Stimulated activated CD4-positive, alpha-beta T cell treated with anti-CD3 and anti-CD28 coated beads, Interleukin-15, amount 100 ng/mL, for 48 hours (primary cell): ENCODE results near the gene TMEM129.

ENCODE experiments used
- DNase-seq, 2 donors: peaks; one replicate each; pipeline ENCODE4 v3.0.0-alpha.2; 2020; ENCODE audit warnings: low read depth in 2 of 2

TMEM129 gene

DNA sequence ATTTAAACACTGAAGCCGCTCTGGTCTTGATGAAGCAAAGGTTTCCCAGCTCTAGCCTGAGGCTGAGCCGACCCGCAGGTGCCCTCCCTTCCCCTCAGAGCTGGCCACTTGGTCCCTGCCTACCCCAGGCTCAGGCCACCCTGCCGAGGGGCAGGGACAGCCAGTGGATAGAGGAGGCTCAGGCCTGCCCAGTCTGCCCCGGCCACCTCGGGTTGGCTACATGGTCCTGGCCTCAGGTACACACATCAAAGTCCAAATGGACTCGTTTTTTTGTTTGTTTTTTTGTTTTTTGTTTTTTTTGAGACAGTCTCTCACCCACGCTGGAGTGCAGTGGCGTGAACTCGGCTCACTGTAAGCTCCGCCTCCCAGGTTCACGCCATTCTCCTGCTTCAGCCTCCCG is 24.0 kb upstream of the TMEM129 start:
- DNase-seq: no peak

DNA sequence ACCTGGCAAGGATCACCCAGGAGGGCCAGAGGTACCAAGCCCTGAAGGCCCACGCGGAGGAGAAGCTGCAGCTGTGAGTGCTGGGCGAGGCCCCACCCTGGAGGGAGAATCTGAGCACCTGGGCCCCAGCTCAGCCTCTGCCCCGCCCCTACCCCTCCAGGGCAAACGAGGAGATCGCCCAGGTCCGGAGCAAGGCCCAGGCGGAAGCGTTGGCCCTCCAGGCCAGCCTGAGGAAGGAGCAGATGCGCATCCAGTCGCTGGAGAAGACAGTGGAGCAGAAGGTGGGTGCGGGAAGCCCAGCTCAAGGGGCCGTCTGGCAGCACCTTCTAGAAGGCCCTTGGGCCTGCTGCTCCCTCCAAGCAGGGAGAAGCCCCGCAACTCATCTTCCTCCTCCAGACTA is 23.4 kb upstream of the TMEM129 start:
- DNase-seq: no peak

DNA sequence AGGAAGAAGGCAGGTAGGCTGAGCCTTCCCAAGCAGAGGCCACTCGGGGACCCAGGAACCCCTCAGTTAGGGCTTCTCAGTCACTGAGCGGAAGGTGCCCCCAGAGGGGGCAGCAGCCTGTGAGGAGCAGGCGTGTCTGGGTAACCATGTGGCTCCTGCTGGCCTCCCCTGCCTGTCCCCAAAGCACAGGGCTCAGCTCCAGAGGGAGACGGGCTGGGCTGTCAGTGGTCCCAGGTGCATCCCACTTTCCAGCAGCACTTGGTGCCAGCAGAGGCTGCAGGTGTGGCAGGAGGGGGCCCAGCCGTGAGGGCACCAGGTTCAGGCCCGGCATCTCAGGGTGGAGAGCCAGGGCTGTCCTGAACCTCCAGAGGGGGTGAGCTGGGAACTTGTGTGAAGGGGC is 22.9 kb upstream of the TMEM129 start:
- DNase-seq: no peak

DNA sequence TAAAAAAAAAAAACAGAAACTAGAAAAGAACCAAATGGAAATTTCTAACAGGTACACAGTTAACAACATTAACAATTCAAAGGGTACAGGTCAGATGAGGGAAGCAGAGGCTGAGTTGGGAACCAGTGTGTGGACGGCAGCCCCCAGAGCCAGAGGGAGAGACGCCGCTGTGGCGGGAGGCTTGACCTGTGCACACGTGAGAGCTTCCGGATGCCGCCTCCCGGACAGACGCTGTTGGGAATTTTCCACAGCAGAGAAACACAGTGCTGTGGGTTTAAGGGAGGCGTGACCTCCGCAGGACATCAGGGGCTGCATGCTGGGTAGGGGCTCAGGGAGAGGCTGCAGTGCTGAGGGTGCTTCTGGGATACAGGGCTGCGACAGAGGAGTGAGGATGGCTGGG is 22.4 kb upstream of the TMEM129 start:
- DNase-seq: no peak

DNA sequence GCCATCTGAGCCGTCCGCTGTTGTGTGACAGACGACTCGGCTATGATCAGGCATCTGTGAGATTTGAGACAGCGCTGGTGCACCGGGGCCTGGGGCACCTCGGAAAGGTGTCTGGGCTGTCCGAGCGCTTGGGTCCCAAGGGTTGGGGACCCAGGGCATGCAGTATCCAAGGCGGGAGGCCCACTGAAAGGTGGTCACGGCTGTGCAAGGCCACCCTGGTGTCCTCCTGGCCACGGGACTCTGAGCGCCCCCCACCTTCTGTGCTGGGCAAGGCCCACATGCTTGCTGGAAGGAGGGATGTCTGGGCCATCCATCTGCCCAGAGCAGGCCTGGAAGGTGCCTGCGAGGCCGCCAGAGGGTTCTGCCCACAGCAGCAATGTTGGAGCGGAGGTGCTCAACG is 20.1 kb upstream of the TMEM129 start:
- no peak for DNase-seq

DNA sequence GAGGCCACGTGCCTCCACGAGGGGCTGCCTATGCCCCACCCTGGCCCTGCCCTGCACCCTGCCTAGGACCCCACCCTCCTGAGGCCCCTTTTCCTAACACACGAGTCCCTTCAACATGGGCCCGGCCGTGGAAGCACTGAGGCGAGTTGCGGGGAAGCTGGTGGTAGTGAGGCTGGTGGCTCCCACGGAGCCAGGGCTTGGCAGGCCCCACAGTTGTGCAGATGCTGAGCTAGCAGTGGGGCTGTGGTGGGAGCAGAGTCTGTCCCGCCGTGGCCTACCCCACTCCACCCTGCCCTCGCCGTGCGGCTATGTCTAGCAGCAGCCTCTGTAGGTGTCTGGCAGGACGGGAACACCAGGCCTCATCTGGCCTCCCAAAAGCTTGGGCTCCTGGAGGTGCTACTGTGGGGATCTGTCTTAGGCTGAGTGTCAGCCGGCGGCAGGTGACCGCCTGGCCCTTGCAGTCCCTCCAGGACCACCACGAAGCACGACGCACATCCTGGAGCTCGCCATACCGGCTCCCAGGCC is 19.0 kb upstream of the TMEM129 start:
- DNase-seq: no peak

DNA sequence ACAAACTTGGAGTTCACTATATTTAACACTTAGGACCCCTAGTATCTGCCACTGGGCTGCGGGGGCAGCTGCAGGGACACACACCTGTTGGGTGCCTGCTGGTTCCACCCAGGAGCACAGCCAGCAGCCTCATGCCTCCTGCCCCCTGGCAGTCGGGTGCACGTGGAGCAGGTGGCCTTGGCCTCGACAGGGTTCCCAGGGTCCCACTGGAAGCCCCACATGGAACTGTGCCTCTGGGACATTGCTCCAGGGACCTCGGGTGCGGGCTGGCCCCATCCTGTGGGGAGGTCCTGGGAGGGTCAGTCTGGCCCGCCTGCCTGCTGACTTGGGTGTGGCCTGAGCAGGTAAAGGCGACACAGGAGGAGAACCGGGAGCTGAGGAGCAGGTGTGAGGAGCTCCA is 18.2 kb upstream of the TMEM129 start:
- no peak for DNase-seq

DNA sequence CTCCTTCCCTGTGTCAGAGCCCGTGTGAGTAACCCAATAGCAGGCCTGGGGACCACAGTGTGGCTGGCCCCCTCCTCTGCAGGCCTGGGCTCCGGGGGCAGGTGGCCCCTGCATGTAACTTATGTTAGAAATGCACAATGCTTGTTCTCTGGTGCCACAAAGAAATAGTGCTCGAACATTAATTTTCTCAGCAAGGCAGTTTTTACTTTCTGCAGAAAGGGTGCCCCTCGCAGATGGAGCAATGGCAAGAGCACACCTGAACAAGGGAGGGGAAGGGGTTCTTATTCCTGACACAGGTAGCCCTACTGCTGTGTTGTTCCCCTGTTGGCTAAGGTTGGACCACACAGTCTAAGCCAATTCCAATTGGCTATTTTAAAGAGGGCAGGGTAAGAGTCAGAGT is 17.3 kb upstream of the TMEM129 start:
- DNase-seq: no peak

DNA sequence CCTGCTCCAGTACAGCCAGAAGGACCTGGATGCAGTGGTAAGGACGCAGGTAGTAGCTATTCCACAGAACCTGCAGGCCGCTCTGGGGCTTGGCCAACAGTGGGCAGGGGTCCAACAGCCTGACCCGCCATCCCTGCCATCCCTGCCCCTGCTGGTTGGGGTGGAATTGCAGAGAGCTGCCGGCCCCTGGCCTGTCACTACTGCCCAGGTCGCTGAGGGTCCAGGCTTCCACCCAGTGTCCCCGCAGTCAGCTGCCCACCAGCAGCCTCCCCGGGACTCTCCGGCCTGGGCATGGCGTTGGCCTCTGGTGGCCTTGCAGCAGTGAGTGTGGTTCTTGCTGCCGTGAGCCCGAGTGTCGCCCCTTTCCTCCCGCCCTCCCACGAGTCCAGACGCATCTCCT is 16.5 kb upstream of the TMEM129 start:
- no peak for DNase-seq

DNA sequence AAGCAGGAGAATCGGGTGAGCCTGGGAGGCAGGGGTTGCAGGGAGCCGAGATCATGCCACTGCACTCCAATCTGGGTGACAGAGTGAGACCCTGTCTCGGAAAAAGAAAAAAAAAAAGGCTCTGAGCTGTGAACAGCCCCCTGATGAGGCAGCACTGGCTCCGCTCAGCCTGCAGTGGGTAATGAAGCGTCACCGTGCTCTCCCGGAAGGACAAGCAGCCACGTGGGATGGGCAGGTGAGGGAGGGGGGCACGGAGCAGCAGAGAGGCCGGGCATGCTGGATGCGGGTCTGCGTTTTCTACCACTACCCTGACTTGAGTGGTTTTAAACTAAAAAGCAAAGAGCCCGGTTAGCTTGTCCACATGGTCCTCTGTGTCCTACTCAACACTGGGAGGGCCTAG is 15.7 kb upstream of the TMEM129 start:
- DNase-seq: no peak

DNA sequence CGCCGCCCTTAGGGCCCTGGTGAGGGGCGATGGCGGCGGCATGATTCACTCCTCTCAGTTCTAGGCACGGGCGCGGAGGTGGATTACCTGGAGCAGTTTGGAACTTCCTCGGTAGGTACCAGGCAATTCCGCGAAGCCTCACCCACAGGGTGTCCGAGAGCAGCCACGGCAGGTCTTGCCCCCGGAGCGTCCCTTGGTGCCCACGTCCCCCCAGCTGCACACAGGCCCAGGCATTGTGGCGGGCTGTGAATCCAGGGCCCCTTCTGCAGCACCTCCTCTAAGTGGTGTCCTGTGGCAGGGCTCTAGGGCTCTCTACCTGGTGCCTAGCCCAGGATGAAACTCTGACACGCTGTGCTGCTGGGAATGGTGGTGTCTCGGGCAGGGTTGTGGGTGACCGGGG is 14.1 kb upstream of the TMEM129 start:
- no peak for DNase-seq

DNA sequence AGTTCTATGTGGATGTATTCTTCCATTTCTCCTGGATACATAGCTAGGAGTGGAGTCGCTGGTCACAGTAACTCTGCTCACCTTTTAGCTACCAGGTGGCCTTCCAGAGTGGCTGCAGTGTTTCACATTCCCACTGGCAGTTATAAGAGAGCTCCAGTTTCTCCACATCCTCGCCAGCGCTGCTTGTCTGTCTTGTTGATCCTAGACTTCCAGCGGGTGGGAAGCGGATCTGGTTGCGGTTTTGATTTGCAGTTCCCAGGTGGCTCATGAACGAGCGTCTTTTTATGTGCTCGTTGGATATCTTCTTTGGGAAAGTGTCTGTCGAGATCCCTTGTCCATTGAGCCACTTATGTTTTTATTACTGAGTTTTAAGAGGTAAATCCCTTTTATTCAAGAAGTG is 11.8 kb upstream of the TMEM129 start:
- DNase-seq: no peak

DNA sequence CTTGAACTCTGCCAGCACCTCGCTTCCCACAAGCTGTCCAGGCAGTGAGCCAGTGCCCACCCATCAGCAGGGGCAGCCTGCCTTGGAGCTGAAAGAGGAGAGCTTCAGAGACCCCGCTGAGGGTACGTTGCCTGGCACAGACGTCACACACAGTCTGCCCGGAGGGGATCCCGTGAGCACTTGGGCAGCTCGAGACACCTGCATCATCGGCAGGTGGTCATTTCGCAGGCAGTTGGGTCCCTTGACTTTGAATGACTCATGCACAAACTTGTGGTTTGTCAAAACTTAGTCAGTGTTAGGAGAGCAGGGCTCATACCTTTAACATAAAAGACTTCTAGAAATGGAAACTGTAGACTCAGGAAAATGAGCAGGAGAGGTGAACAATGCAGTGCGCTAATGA is 10.1 kb upstream of the TMEM129 start:
- DNase-seq: no peak

DNA sequence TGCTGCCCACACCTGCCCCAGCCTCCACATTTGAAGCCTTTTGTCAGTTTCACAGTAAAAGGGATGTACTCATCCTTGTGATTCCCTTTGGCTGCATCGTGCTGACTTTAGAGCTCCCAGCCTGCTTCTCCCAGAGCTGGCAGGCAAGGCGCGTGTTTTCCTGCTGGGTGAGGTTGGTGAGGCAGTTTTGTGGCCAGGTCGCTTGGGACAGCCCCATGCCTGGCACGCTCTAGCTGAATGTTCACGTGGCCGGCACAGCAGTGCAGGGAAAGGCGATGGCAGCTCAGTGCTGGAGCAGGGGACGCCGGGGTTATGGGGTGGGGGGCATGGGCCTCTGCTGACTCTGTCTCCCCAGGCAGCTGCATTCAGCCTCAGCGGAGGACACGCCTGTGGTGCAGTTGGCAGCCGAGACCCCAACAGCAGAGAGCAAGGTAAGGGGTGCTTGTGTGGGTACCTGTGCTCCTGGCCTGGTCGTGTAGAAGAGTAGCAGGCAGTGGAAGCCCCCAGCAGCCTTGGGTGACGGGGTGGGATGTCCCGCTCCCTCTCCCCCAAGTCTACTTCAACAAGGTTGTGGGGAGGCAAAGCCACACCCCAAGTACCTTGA is 9.5 kb upstream of the TMEM129 start:
- no peak for DNase-seq

DNA sequence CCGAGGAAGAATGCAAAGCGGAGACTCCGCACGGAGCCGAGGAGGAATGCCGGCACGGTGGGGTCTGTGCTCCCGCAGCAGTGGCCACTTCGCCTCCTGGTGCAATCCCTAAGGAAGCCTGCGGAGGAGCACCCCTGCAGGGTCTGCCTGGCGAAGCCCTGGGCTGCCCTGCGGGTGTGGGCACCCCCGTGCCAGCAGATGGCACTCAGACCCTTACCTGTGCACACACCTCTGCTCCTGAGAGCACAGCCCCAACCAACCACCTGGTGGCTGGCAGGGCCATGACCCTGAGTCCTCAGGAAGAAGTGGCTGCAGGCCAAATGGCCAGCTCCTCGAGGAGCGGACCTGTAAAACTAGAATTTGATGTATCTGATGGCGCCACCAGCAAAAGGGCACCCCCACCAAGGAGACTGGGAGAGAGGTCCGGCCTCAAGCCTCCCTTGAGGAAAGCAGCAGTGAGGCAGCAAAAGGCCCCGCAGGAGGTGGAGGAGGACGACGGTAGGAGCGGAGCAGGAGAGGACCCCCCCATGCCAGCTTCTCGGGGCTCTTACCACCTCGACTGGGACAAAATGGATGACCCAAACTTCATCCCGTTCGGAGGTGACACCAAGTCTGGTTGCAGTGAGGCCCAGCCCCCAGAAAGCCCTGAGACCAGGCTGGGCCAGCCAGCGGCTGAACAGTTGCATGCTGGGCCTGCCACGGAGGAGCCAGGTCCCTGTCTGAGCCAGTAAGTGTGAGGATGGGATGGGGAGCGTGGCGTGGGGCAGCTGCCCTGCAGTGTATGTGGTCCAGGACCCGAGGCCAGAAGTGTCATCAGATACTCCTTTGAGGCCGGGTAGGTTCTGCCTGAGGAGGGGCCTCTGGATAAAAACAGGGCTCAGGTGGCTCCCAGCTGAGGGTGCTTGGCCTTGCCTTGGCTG is 7.2 kb upstream of the TMEM129 start:
- DNase-seq: no peak

DNA sequence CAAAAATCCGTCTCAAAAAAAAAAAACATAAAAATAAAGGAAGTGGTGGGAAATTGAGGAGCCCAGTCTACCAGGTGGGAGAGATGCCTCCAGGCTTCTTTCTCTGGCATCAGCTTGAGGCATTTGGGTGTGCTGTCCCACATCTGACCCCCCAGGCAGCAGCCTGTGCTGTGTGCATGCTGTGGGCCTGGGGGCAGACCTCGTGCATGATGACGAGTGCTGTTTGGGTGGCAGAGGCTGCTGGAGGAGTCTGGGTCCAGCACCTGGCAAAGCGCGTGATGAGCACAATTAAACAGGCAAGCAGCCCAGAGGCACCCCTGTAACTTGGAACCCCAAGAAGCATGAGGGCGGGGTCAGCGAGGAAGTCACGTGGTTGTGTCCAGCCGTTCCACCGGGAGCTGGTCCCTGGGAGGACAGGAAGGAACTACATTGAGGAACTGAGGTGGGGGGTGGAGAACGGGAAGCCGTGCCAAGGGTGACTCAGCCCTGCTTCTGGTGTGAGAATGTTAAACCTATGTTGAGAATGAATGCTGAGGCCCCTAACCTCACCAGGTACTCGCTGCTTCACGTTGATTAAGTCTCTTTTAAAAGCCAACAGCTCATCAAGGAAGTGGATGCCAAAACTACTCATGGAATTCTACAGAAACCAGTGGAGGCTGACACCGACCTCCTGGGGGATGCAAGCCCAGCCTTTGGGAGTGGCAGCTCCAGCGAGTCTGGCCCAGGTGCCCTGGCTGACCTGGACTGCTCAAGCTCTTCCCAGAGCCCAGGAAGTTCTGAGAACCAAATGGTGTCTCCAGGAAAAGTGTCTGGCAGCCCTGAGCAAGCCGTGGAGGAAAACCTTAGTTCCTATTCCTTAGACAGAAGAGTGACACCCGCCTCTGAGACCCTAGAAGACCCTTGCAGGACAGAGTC is 6.3 kb upstream of the TMEM129 start:
- DNase-seq: no peak

DNA sequence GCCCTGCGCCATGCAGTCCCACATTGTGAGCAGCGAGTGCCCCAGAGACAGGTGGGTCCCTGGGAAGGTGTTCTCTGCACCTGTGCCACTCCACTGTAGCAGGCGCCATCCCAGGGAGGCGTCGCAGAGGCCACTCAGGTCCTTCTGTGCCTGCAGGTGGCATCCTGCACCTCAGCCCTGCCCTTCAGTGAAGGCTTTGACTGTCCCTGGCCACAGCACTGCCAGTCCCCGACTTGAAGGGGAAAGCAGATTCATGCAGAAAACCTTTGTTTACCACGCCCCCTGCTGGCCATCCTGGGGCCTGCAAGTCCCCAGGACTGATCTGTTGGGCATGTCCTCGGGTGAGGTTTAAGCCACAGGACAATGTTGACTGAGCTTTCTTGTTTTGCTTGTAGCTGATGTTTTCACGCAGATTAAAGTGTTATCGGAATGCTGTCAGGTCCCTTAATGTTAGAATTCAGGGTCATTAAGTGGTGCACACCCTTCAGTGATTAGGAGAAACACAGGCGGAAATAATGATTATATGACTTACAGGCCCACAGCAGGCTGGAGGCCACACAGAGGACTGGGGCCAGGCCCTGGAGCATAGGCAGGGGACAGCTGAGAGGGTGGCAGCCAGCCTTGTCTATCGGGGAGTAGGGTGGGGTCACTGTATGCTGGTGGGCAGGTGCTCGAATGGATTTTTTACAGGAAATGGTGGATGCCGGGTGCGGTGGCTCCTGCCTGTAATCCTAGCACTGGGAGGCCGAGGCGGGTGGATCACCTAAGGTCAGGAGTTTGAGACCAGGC is 5.2 kb upstream of the TMEM129 start:
- peak; percentile 72 to 84 for DNase-seq

DNA sequence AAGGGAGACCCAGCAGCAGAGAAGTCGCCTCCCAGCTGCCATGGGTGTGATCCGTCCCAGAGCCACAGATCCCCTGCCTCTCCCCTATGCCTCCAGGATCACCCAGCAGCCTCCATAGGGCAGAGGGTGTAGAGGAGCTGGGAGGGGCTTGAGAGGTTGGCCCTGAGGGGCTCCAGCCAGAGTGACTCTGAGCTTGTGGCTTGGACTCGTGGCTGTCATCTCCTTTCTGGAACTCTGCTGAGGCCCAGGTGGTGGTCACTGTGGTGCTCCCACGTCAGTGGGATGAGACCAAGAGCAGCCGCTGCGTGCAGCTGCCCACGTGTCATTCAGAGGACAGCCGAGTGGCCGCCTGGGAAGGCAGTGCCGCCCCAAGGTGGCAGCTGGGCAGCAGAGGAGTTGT is 4.4 kb upstream of the TMEM129 start:
- DNase-seq: no peak

DNA sequence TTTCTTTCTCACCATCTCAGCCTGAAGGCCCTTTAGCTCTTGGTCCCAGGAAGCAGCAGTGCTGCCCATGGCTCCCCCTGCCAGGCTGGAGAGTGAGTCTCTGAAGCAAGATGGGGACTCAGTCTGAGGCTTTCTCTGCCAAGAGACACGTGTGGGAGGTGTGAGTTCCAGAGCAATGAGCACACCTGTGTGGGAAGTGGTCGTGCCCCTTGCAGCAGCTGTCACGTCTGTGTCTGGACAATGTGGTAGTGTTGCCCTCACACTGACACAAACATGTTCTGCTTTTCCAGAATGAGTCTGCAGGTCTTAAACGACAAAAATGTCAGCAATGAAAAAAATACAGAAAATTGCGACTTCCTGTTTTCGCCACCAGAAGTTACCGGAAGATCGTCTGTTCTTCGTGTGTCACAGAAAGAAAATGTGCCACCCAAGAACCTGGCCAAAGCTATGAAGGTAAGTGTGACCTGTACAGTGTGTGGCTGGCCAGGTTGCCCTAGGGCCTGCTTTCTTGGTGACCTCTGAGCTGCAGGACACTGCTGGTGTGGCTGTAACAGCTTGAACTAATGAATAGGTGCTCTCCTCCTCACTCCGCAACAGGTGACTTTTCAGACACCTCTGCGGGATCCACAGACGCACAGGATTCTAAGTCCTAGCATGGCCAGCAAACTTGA is 2.1 kb upstream of the TMEM129 start:
- DNase-seq: peak; percentile 52 to 62

DNA sequence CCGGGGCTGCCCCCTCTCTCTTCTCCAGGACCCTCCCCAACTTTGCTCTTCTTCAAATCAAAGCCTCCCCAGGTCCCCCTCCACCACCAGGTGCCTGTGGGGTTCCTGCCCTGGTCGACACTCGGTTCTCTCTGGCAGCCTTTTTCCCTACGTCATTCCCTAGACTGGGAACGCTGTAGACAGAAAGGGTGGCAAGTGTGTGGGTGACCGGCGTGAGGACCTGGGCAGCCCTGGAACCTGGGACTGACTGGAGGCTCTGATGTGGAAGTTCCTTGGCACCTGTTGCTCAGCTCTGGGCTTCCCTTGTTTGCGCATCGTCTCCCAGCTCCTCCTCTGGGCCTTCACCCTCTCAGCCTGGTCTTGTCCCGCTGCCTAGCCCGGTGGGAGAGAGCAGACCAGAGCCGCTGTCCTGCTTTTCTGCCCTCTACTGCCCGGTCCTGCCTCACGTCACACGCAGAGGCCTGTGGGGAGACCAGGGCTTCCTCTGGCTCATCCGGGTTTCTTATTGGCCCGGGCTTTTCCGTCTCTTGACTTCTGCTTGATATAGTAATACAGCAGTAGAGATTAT is 1.5 kb upstream of the TMEM129 start:
- no peak for DNase-seq
